HG03097 (cell line): ENCODE measurements around the gene WTAP.

Experiments
- ATAC-seq: cut with Tn5 transposase; IDR thresholded peaks from one replicate; pipeline ENCODE4 v1.9.1; 2021; ENCODE audit not compliant: unreplicated experiment, low FRiP score

Gene WTAP

DNA sequence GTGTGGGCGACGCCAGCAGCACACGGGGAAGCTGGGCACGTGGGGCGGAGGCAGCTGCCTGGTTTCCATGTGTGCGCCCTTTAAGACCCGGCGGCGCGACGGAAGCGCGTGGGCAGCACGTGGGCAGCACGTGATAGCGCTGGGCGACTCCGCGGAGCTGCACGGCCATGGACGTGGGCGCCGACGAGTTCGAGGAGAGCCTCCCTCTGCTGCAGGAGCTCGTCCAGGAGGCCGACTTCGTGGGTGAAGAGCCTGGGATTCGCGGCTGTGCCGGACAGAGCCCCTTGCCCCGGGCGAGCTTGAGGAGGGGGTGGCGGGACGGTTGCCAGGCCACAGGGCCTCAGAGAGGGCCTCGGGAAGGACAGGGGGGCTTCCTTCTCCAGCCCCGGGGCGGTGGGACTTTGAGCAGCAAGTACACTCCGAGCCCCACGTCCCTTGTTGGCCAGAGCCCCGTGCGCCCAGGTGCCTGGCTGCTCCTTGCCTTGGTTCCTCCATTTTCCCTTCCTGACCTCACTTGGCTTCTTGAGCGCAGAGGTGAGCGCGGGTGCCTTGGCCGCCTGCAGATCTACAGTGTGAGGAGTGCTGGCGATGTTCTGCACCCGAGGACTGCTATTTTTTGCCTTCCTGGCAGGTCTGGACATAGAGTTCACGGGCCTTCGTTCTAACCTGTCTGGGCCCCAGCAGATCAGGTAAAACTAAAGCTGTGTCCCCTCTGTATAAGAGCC, 73.0 kb downstream of the WTAP start, which contains the start of gene PNLDC1:
Gene PNLDC1 (plus strand): TSS at position 136 of the 725 bp plus-strand sequence. CDS start 32 bp downstream, at position 168.
- no peak for ATAC-seq

DNA sequence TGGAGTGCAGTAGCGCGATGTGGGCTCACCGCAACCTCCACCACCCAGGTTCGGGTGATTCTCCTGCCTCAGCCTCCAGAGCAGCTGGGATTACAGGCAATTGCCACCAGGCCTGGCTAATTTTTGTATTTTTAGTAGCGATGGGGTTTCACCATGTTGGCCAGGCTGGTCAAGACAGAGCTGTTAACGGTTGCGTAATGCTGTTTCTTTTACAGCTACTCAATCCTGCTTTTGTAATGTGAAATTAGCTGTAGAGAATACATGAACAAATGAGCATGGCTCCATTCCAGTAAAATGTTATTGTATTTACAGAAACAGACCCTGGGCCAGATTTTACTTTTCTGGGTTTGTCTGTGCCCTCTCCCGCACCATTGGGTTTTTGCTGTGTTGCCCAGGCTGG, 74.6 kb downstream of the WTAP start:
- ATAC-seq: no peak

DNA sequence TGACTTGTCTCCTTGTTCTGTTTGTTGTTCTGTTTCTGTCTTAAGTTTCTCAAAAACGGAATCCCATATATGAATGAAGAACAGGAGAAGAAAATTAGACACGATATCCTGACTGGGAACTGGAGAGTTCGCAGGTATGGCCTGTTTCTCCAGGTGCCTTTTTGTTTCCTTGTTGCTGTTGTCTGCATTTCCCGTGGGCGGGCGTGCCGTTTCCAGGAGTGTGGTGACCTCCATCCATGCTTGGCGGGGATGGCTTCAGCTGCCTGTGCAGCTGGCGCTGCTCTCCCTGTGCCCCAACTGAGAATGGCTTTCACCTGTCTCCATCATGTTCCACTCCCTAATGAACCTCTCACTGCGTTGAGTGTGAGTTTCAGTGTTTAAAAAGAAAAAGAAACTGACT, 77.2 kb downstream of the WTAP start:
- ATAC-seq: no peak

DNA sequence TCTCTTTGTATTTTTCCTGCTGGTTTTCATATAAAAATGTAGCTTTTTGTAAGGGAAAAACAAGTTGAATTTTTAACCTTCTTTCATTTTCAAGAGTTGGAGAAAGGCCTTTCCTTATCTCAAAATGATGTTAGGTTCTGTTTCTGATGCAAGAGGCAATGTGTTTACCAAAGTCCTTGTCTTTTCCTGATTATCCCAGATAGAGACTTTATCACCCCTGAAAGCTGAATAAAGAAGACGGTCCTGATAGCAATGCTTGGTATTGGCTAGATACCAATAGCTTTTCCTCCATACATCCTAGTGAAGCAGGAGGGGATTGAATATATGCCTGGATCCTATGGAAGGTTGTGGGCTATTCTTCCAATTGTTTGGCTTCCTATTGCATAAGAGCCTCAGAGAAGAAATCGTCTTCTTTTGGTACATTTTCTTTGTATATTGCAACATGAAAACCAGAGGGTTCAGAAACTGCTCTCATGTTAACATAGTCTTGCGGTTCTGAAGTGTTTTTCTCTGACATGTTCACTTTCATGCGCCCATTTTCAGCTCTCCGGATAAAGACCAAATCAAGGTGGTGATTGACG, 78.2 kb downstream of the WTAP start:
- ATAC-seq: no peak
